Activated CD4-positive, CD25-positive, alpha-beta regulatory T cell treated with anti-CD3 and anti-CD28 coated beads, Interleukin-2, amount 50 U/mL, for 16 hours (primary cell): ENCODE results near the gene ANK2.

Source experiments
- DNase-seq: peaks from one replicate; pipeline ENCODE4 v3.0.0-alpha.2; 2020; ENCODE audit warnings: low read depth, low spot score

Gene ANK2

DNA sequence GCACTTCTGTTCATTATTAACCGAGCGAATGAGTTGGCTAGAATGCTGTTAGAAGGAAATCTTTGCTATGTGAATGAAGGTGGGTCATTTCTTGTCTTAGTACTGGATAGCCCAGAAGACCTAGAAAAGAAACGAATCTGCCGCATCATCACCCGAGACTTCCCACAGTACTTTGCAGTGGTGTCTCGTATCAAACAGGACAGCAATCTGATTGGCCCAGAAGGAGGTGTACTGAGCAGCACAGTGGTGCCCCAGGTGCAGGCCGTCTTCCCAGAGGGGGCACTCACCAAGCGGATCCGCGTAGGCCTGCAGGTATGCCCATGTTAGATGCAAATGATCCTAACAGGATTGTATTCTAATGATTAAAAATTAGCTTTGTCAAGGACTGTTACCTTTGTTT is 286.3 kb downstream of the ANK2 start:
- no peak for DNase-seq

DNA sequence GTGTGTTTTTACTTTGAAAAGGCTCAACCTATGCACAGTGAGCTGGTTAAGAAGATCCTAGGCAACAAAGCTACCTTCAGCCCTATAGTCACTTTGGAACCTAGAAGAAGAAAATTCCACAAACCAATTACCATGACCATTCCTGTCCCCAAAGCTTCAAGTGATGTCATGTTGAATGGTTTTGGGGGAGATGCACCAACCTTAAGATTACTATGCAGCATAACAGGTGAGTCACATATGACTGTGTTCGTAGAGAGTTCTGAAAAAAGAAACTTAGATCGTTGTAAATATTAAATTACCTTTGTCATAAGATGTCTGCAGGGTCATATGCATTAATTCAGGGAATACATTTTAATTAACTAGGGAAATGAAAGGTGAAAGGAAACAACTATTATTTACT is 287.1 kb downstream of the ANK2 start:
- DNase-seq: no peak

DNA sequence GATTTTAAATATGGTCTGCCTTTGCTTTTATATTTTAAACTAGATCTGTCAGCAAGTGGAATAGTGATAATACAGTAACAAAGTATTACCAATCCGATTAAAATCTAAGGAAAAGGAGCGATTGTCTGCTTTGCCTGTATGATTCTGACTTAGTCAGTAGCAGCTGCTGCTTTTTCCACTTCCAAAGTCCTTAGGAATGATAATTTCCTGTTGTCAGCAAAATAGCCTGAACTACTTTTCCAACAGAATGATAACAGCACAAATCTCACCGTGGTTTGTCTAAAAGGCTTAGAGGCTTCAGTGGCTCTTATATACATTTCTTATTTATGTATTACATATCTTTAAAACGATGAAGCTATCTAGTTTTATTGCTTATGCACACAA is 290.0 kb downstream of the ANK2 start:
- DNase-seq: no peak

DNA sequence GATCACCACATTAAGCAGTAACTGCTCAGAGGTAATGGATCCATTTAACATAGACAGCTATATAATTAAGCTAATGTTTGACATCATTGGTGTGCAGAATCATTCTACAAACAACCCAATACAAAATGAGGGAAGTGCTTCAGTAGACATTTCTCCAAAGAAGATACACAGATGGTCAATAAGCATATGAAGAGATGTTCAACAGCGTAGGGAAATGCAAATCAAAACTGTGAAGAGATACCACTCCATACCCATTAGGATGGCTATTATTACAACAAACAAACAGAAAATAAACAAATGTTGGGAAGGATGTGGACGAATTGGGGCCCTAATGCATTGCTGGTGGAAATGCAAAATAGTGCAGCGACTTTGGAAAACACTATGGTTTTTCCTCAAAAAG is 294.6 kb downstream of the ANK2 start:
- DNase-seq: no peak

DNA sequence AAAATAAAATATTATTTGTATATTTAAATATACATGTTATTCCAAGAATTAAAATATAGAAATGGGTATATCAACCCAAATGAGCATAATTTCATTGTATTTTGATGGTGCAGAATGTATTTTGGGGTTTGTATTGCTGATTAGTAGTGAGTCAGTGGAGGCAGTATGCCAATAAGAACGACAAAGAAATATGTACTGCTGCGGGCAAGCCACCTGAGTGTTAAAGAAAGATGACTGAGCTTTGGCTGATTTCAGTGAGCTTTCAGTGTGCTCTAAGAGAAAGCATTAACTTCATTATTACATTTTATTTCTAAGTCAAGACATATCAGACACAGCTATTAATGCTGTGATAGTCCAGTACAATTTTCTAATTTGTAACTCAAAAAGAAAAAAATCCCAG is 297.8 kb downstream of the ANK2 start:
- DNase-seq: no peak

DNA sequence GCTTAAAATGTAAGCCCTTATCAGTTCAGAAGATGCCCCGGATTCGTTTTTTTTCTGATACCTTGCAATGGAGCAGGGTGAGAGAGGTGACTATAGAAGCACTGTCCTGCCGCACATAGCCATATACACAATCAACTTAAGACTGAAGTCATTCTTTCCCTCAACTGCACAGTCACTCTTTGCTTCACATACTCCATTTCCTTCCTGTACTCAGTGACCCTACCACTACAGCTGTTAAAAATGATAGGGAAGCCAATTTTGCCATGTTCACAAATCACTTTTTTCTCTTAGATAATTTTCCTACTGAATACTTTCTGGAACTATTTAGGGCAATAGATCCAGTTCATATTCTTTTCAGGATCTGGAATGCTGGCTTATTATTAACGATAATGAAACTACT is 300.0 kb downstream of the ANK2 start:
- no peak for DNase-seq

DNA sequence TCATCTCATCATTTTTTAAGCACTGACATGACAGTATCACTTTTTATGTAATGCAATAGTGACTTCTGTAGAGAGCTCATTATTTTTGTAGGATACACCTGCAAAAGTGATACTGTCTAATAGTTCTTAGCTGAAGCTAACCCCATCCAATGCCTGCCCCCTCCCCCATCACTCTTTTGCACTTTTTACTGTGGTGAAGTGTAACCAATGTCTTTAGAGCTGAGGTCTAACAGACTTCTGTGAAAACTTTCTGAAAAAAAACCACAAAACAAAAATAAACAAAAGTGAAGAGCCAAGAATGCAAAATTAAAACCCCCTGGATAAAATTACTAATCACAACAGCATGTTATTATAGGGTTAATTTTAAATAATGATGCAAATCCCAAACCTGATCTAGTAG is 301.1 kb downstream of the ANK2 start:
- no peak for DNase-seq

DNA sequence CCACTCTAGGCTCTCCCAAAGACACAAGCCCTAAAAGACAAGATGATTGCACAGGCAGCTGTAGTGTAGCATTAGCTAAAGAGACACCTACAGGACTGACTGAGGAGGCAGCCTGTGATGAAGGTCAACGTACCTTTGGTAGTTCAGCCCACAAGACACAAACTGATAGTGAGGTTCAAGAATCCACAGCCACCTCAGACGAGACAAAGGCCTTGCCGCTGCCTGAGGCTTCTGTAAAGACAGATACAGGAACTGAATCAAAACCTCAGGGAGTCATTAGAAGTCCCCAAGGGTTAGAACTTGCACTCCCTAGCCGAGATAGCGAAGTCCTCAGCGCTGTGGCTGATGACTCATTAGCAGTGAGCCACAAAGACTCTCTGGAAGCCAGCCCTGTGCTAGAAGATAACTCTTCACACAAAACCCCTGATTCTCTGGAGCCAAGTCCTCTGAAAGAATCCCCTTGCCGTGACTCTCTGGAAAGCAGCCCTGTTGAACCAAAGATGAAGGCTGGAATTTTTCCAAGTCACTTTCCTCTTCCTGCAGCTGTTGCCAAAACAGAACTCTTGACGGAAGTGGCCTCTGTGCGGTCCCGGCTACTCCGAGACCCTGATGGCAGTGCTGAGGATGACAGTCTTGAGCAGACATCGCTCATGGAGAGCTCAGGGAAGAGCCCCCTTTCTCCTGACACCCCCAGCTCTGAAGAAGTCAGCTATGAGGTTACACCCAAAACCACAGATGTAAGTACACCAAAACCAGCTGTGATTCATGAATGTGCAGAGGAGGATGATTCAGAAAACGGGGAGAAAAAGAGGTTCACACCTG is 306.3 kb downstream of the ANK2 start:
- DNase-seq: peak; percentile 23

DNA sequence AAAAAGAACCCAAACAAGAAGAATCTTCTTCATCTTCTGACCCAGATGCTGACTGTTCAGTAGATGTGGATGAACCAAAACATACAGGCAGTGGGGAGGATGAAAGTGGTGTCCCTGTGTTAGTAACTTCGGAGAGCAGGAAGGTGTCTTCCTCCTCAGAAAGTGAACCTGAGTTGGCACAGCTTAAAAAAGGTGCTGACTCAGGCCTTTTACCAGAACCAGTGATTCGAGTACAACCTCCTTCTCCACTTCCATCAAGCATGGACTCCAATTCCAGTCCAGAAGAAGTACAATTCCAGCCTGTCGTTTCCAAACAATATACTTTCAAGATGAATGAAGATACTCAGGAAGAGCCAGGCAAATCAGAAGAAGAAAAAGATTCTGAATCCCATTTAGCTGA is 307.0 kb downstream of the ANK2 start:
- DNase-seq: no peak

DNA sequence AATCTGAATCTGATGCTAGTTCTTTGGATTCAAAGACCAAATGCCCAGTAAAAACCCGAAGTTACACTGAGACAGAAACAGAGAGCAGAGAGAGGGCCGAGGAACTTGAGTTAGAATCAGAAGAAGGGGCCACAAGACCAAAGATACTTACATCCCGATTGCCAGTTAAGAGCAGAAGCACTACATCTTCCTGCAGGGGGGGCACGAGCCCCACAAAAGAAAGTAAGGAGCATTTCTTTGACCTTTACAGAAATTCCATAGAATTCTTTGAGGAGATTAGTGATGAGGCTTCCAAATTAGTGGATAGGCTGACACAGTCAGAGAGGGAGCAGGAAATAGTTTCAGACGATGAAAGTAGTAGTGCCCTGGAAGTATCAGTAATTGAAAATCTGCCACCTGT is 309.3 kb downstream of the ANK2 start:
- no peak for DNase-seq

DNA sequence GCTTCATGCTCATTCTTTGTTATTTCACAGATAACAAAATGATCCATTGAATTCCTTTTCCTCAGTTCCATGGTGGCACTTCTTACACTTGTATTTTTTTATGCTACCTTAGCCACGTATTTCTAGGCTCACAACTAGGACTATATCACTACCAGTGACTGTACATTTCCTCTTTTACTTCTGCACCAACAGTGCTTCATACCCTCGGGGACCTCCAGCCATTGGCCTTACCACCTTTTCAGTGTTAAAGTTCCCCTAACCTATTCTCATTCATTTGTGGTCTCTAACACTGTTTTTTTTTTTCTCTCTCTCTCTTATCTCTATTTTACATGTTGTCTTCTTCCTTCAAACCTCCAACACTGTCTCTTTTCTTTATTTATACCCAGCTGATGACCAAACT is 315.9 kb downstream of the ANK2 start:
- no peak for DNase-seq

DNA sequence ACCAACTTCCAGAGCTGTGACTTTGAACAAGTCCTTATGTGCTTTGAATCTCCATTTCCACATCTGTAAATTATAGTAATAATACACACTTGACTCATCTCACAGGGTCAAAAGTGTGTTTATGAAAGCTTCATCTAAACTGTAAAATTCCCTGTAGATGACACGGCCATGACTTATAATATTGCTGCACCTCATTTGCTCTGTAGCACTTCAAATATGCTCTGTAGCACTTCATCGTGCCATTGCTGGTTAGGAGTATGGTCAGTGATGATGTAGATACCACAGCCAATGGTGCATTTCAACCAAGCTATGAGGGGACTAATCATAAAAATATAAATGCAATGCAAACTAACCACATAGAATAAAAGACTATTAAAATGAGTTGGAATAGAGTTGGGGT is 318.6 kb downstream of the ANK2 start:
- DNase-seq: no peak

DNA sequence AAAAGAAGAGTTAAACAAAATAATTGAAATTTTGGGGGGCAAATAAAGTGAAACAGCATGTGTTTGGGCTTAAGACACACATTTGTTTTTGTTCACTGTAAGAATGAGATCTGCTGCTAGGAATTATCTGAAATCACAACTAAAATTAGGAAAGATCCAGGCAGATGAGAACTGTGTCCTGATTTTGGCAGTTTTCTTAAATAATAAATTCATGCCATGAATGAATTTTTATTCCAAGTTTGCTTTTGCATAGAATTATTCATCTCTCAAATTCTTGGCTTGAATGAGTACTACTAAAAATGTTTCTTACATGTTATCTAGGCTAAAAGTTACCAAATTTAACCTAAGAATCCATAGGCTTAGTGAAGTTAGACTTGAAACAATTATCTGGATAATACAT is 321.7 kb downstream of the ANK2 start:
- no peak for DNase-seq

DNA sequence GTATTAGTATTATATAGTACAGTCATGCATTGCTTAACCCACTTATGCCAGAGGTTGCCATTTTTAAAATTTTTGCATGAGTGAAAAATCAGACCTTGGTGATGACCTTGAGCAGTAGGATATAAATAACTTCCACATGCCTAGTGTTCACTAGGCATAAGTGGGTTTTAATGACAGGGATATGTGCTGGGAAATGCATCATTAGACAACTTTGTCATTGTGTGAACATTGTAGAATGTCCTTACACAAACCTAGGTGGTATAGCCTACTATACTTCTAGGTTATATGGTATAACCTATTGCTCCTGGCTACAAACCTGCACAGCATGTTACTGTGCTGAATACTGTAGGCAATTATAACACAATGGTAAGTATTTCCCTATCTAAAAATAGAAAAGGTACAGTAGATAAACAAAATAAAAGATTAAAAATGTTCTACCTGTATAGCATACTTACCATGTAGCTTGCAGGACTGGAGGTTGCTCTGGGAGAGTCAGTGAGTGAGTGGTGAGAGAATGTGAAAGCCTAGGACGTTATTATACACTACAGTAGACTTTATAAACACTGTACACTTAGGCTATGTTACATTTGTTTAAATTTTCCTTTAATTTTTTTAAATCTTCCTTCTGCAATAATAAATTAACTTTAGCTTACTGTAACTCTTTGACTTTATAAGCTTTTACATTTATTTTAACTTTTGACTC is 326.7 kb downstream of the ANK2 start:
- DNase-seq: no peak

DNA sequence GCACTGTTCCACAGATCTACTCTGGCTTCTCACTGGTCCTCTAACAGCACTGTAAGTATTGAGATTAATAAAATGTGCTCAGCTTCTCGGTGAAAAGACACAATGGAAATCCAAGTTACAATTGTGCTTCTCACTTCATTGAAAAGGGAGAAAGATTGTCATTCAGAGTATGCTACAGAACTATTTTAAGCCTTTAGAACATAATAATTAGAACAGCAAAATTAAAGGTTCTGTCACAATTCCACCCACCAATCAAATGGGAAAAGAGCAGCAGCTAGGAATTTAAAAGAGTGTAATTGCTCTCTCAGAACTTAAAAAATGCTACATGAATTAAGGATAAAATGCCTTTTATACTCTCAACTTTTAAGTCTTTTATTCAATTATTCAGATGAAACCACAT is 329.4 kb downstream of the ANK2 start:
- no peak for DNase-seq

DNA sequence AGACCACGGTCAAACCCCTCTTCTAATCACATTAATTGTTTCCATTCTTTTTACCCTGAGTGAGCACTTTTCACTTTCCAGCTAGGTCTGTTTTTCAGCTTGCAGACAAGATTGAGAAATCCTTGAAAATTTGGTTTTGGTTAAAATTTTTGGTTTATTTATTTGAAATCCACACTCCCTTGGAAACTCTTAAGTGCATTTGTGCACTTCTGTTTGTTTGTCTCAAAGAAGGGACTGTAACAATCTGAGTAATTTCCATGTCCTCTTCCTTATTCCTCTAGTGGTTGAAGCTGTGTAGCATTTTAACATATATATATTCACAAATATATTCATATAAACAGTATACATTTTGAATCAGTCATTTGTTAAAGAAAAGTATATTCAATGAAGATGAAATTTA is 333.3 kb downstream of the ANK2 start:
- no peak for DNase-seq

DNA sequence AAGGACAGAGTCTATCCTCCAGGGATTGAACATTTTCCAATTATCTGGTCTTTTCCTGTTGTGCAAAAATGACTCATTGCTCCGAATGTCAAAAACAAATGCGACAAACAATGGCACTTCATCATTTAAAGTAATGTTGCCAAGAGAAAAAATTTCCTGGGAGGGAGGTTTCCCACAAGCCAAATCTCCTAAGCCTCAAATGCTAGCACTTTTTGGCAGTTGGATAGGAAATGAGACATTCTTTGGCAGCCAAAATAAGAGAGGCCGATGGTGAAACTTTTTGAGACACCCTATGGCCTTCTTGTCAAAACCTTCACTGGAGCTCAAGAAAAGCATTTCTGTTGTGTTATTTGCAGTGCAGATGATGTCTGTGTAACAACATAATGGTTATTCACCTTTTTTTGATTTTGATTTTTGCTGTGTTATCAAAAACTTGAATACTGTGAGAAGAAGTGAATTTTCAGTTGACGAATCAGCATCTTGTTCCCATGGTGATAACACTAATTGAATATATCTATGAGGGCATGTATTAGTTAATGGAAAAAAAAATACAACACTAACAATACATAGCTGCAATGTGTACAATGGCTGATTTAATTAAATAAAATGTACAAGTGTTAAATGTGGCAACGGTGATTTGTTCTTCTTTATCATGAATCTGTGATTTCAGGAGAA is 333.8 kb downstream of the ANK2 start:
- DNase-seq: no peak

DNA sequence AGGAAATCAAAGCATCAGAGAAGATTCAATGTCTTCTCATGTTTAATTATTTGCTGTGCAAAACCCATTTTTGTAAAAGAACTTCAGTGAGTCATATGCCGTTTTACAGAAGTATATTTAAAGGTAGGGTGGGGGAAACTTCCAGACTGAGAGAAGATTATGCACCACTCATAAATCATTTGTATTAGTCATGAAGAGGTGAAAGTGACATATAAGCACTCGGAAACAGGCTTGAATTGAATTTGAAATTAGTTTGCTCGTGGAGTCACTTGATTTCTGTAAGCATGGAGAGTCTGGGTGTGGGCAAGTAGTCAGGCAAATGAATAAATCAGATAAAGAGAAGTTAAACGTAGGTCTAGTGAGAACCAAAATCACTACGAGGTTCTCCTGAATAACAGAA is 335.1 kb downstream of the ANK2 start:
- DNase-seq: no peak

DNA sequence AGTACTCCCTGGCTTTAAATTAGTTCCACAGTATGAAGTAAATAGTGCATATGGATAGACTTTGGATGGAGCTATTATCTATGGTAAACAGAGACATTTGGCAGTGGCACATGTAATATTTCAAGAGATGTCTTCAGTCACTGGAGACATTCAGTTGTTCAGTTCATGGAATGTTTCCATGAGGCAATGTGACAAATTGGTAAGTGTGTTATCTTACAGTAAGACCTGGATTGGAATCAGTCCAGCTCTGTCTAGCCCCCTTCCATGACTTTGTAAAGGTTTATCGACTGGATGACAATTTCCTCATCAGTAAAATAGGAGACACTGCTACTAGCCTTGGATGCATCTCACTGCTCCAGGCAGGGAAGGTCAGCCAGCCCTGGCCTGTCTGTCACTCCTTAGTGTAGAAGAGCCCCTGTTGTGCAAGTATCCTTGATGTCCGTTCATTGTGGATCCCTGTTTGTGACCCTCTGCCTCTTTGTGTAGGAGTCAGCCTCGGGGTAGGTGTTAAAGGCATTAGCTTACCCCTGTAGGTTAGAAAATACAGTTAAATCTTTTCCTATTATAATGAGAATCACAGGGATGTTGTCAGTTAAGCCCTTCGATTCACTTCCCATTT is 335.9 kb downstream of the ANK2 start:
- DNase-seq: no peak

DNA sequence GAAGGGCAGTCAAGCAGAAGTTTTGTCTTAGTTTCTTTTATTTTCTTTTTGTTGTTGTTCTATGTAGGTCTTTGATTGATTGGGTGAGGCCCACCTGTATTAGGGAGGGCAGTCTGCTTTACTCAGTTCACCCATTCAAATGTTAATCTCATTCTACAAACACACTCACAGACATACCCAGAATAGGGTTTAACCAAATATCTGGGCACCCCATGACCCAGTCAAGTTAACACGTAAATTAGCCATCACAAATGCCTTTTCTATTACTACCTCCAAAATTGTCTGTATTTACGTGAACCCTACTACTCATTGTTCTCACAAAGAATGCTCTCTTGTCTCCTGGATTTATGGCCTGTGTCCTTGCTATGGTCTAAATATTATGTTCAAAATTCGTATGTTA is 339.7 kb downstream of the ANK2 start:
- no peak for DNase-seq

DNA sequence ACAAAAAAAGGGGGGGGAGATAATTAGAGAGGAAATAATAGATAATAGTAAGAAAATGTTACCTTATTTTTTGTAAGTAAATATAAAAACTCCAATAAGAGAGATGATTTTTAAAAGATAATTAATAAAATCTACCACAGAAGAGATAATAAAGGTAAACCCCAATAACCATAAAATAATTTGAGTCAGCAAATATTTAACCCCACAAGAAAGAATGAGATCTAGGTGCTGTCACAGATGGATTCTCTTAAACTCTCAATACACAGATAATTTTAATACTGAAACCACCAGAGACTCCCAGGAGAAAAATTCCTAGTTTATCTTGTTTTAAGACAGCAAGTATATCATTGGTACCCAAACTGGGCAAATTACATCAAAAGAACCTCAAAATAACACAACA is 341.4 kb downstream of the ANK2 start:
- DNase-seq: no peak

DNA sequence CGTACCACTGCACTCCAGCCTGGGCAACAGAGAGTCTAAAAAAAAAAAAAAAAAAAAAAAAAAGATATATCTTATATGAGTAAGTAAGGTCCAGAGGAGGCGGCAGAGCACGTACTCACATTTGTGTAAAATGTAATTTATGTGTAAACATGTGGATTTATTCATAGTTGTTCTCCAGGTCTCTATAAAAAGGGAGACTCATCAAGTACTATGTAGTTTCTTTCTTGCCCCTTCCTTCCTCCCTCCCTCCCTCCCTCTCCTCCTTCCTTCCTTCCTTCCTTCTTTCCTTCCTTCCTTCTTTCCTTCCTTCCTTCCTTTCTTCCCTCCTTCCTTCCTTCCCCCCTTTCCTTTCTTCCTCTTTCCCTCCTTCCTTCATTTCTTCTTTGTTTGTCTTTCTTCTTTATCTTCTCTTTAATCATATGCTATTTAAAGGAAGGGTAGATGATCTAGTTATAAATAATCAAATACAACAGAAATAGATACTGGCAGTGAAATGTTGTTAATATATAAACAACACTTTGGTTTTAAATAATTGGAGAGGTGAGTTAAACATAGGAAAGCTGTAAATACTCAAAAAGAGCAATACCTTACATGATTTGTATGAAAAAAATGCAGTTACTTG is 344.8 kb downstream of the ANK2 start:
- no peak for DNase-seq
